Psoas muscle (tissue), 8 donors: Measurements from ENCODE around the gene TRIM27. TPM values are rescaled to one million over a fixed set of nuclear protein-coding genes. Genes with fewer than 3 reads are reported as not detected.
A peak's percentile ranks its signal among the peaks of the same experiment; 100 is the strongest.

Source experiments
- ATAC-seq, 4 donors: fragments of 200-7000 bp; cut with Tn5 transposase; one replicate each; pipeline ENCODE4 v1.9.1; 2020; ENCODE audit warnings: moderate library complexity in 3 of 4, mild to moderate bottlenecking in 2 of 4
- DNase-seq, 2 donors: peaks; one replicate each; pipeline ENCODE4 v3.0.0-alpha.2; 2020
- H3K27ac ChIP-seq: fragments of 200-600 bp; one replicate; pipeline ENCODE4 v1.8.0; 2022
- H3K27me3 ChIP-seq, 3 donors: fragments of 200-600 bp in 1 of 3; one replicate each; pipeline versions ENCODE4 v1.6.1 to v1.8.0; 2013 to 2022; ENCODE audit warnings: low read length in 2 of 3, mild to moderate bottlenecking in 2 of 3, moderate library complexity in 1 of 3; ENCODE audit not compliant: insufficient read depth in 3 of 3
- H3K36me3 ChIP-seq, 2 donors: fragments of 200-600 bp in 1 of 2; one replicate each; pipeline versions ENCODE4 v1.6.1 to v1.8.0; 2013 to 2022; ENCODE audit warnings: low read depth in 1 of 2, mild to moderate bottlenecking in 1 of 2, moderate library complexity in 1 of 2; ENCODE audit not compliant: insufficient read depth in 1 of 2
- H3K4me1 ChIP-seq: fragments of 200-600 bp; one replicate; pipeline ENCODE4 v1.8.0; 2022
- H3K4me3 ChIP-seq: fragments of 200-600 bp; one replicate; pipeline ENCODE4 v1.8.0; 2022; ENCODE audit warnings: mild to moderate bottlenecking
- H3K9me3 ChIP-seq: fragments of 200-600 bp; one replicate; pipeline ENCODE4 v1.8.0; 2022
- CTCF ChIP-seq: fragments of 200-600 bp; IDR thresholded peaks from one replicate; pipeline ENCODE4 v1.8.0; 2022; ENCODE audit warnings: antibody characterized with exemption
- WGBS, 3 donors: extraction: QIAGEN DNeasy Blood & Tissue Kit; methylation state at CpG; one replicate each; pipeline versions ENCODE4 v1.1.6 to v1.1.7; 2013; 5-methylcytosine and 5-hydroxymethylcytosine counted together
- intact Hi-C, 2 donors: fragments of 100-400 bp; cut with DNase I; formaldehyde crosslinking; loops; one replicate each; pipeline versions ENCODE4 v1.11.0 to v1.14.2; 2022
- polyA plus RNA-seq, 3 donors: library from polyadenylated mRNA; stranded (reverse); fragments of 200-250 nt; gene quantifications; one replicate each; pipeline ENCODE4 v1.2.3, GENCODE V29; 2013
- total RNA-seq, 4 donors: library from RNA; stranded (reverse); fragmentation: NEBNext Ultra II Directional in 2 of 4; extraction: Animal tissue kit (Norgen Biotek cat#: 25700) in 2 of 4; gene quantifications; one replicate each; pipeline versions ENCODE4 v1.2.1 to v1.2.4, GENCODE V29; 2021 to 2023
- donor health status: healthy with polysubstance abuse.
- donor health status: DM: no; HTN: no; CAD: no; lungs with moderate emphysema.
- donor health status: Bipolar disorder and iron deficiency.
- donor health status: healthy.
- donor health status: DM: yes; HTN: yes; CAD: no.
- donor health status: DM: no; HTN: no; CAD: no.
- donor health status: DM: no; HTN: no; CAD: no.
- donor health status: DM: yes; HTN: yes; CAD: no.

Gene TRIM27
- total and polyA plus RNA-seq, 7 donors, result 15.0 to 42.8 (median 23.7) TPM

GRCh38 chr6:28907394-28907793 lies 16.4 kb downstream of the TRIM27 start:
- intact Hi-C loops, result no loop called here
- H3K4me3 ChIP-seq, result no peak overlapping the region
- ATAC-seq (peak in 2 of 4 donors; percentile 43 to 65), DNase-seq (no peak)
- no peaks in the 10 kb centered on the region for H3K27me3 ChIP-seq
- H3K4me1 ChIP-seq, result no peaks in the 10 kb centered on the region
- WGBS, 3 donors, result 66 to 77% (median 77%) methylated on average over 3 of the region's 3 CpGs
- no peak for TF ChIP-seq CTCF
- peak overlapping the region; percentile 47 for H3K27ac ChIP-seq
- no peaks in the 10 kb centered on the region for H3K9me3 ChIP-seq
- H3K36me3 ChIP-seq, result peaks cover 34 to 99% of the 10 kb centered on the region in 2 donors

- DNase-seq, result no peak
- Histone ChIP-seq H3K27me3 (no peaks in the 10 kb centered on the region), H3K9me3 (no peaks in the 10 kb centered on the region), H3K4me3 (no peak overlapping the region), H3K36me3 (peaks cover 34 to 99% of the 10 kb centered on the region in 2 donors), H3K4me1 (no peaks in the 10 kb centered on the region), H3K27ac (peak overlapping the region; percentile 47)
- TF ChIP-seq CTCF, result no peak
- WGBS, 3 donors, result 93 to 96% (median 94%) methylated on average over 4 of the region's 4 CpGs
- intact Hi-C loops, result no loop called here
- no peak for ATAC-seq
These were observed 17.1 kb downstream of the TRIM27 start for GRCh38 chr6:28906669-28907068.

- no peak for ATAC-seq
- H3K4me3 ChIP-seq, result no peak overlapping the region
- H3K27me3 ChIP-seq, result no peaks in the 10 kb centered on the region
- DNase-seq, result no peak
- H3K9me3 ChIP-seq, result no peaks in the 10 kb centered on the region
- H3K27ac ChIP-seq, result no peak overlapping the region
- TF ChIP-seq CTCF, result no peak
- 88 to 92% (median 89%) methylated on average over 5 of the region's 5 CpGs for WGBS, 3 donors
- intact Hi-C loops, result no loop called here
- no peaks in the 10 kb centered on the region for H3K4me1 ChIP-seq
- H3K36me3 ChIP-seq, result peaks cover 28 to 89% of the 10 kb centered on the region in 2 donors
These were observed 20.1 kb downstream of the TRIM27 start for GRCh38 chr6:28903686-28904085.

DNA sequence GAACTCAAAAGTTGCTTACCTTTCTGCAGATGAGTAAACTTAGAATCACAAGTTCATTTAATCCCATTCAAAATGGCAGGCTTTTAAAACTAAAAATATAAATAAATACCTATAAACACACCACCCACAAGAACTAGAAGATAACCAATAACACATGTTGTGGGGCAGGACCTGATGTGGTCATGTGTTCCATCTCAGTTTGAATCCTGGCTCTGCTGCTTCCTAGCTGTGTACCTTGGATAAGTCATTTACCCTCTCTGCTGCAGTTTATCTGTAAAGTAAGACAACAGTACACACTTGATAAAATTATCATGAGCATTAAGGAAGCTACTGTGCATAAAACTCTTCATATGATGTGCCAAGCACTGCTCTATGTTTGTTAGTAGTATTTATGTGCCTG lies 22.0 kb downstream of the TRIM27 start:
- H3K4me3 ChIP-seq, result no peak overlapping the region
- DNase-seq (no peak), ATAC-seq (no peak)
- intact Hi-C loops, result no loop called here
- peaks cover 25 to 70% of the 10 kb centered on the region in 2 donors for H3K36me3 ChIP-seq
- no peak for TF ChIP-seq CTCF
- H3K27ac ChIP-seq, result no peak overlapping the region
- H3K9me3 ChIP-seq, result no peaks in the 10 kb centered on the region
- H3K4me1 ChIP-seq, result peaks cover 6% of the 10 kb centered on the region
- H3K27me3 ChIP-seq, result no peaks in the 10 kb centered on the region

DNA sequence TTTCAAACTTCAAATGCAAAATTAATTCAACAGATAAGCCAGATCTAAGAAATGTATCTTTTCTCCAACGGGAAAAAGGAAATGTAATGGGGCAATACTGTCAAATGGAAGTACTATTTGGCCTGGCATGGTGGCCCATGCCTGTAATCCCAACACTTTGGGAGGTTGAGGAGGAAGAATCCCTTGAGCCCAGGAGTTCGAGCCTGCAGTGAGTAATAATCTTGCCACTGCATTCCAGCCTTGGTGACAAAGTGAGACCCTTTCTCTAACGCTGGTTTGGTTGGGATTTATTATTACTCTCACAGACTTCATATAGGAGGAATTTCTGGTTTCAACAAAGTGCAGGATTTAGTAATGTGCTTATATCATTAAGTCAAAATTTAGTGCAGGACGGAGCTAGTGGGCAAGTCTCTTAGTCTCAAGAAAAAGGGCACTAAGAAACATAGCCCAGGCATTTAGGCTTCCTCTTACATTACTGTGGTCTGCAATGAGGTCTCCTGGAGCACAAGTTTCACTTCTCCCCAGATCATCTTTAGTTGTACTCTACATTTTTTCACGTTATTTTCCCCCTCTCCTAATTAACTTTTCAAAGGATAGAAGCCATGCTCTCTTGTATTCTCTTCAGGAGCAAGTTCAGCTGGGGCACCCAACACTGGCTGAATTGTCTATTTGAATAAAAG lies 23.1 kb downstream of the TRIM27 start:
- H3K27ac ChIP-seq, result no peak overlapping the region
- peaks cover 6% of the 10 kb centered on the region for H3K4me1 ChIP-seq
- no peak overlapping the region for H3K4me3 ChIP-seq
- H3K36me3 ChIP-seq, result peaks cover 23 to 60% of the 10 kb centered on the region in 2 donors
- 80 to 84% (median 84%) methylated on average over 5 of the region's 5 CpGs for WGBS, 3 donors
- intact Hi-C loops, result no loop called here
- no peaks in the 10 kb centered on the region for H3K9me3 ChIP-seq
- no peaks in the 10 kb centered on the region for H3K27me3 ChIP-seq
- no peak for TF ChIP-seq CTCF
- ATAC-seq (no peak), DNase-seq (no peak)
